GM19438 (cell line): ENCODE data around the gene SCFD2.
"Not testable (repeated sequence)": the region's sequence is repeated elsewhere in the genome, so short reads cannot be mapped to it uniquely, and the experiment has no call there.

Experiments used
- ATAC-seq: cut with Tn5 transposase; IDR thresholded peaks from one replicate; pipeline ENCODE4 v1.9.1; 2021; ENCODE audit warnings: low read depth; ENCODE audit not compliant: unreplicated experiment

Gene SCFD2

GRCh38 chr4:53156896-53157295 is 209.0 kb downstream of the SCFD2 start:
- ATAC-seq, result no peak

- no peak for ATAC-seq
Measured at GRCh38 chr4:53152467-53152866, 213.4 kb downstream of the SCFD2 start.

GRCh38 chr4:53151489-53151788 is 214.4 kb downstream of the SCFD2 start:
- ATAC-seq, result no peak

GRCh38 chr4:53150631-53151488 is 215.0 kb downstream of the SCFD2 start:
- ATAC-seq, result no peak

GRCh38 chr4:53147711-53148110 is 218.2 kb downstream of the SCFD2 start:
- no peak for ATAC-seq

- no peak for ATAC-seq
Measured at GRCh38 chr4:53147197-53147596, 218.7 kb downstream of the SCFD2 start.

GRCh38 chr4:53141308-53141707 is 224.6 kb downstream of the SCFD2 start:
- no peak for ATAC-seq

GRCh38 chr4:53139256-53139655 is 226.6 kb downstream of the SCFD2 start:
- not testable (repeated sequence) for ATAC-seq

GRCh38 chr4:53137468-53137867 is 228.4 kb downstream of the SCFD2 start:
- no peak for ATAC-seq

- no peak for ATAC-seq
Measured at GRCh38 chr4:53136954-53137353, 228.9 kb downstream of the SCFD2 start.

GRCh38 chr4:53132132-53132891 is 233.5 kb downstream of the SCFD2 start:
- ATAC-seq, result no peak

GRCh38 chr4:53131562-53131925 is 234.3 kb downstream of the SCFD2 start:
- no peak for ATAC-seq

GRCh38 chr4:53130896-53131561 is 234.8 kb downstream of the SCFD2 start:
- no peak for ATAC-seq

GRCh38 chr4:53128706-53129357 is 237.0 kb downstream of the SCFD2 start:
- ATAC-seq, result no peak

GRCh38 chr4:53128231-53128630 is 237.6 kb downstream of the SCFD2 start:
- no peak for ATAC-seq

GRCh38 chr4:53127365-53127764 is 238.5 kb downstream of the SCFD2 start:
- ATAC-seq, result no peak

GRCh38 chr4:53126099-53126498 is 239.8 kb downstream of the SCFD2 start:
- no peak for ATAC-seq

GRCh38 chr4:53123819-53124218 is 242.0 kb downstream of the SCFD2 start:
- ATAC-seq, result no peak

- no peak for ATAC-seq
Measured at GRCh38 chr4:53123171-53123570, 242.7 kb downstream of the SCFD2 start.

- no peak for ATAC-seq
Measured at GRCh38 chr4:53122280-53123116, 243.4 kb downstream of the SCFD2 start.
